Left ventricle myocardium superior (tissue), 1 donor: ENCODE data around the gene FAM184A. TPM values are rescaled to one million over a fixed set of nuclear protein-coding genes. Genes with fewer than 3 reads are reported as not detected.
"Not testable (repeated sequence)": the region's sequence is repeated elsewhere in the genome, so short reads cannot be mapped to it uniquely, and the experiment has no call there.

ENCODE experiments used
- ATAC-seq: fragments of 200-7000 bp; cut with Tn5 transposase; one replicate; pipeline ENCODE4 v1.9.1; 2020; ENCODE audit warnings: mild to moderate bottlenecking, moderate library complexity
- DNase-seq: peaks from one replicate; pipeline ENCODE4 v3.0.0-alpha.2; 2020
- intact Hi-C: fragments of 100-400 bp; cut with micrococcal nuclease; formaldehyde crosslinking; loops from one replicate; pipeline ENCODE4 v1.11.0; 2022
- total RNA-seq: library from RNA; stranded (reverse); fragmentation: NEBNext Ultra II Directional; extraction: Animal tissue kit (Norgen Biotek cat#: 25700); gene quantifications from one replicate; pipeline ENCODE4 v1.2.1, GENCODE V29; 2021
- donor health status: DM: no; HTN: yes; CAD: no; lungs with severe emphysema.

FAM184A gene
- total RNA-seq, 1 donor from 2014 or later, result 2.2 TPM

DNA sequence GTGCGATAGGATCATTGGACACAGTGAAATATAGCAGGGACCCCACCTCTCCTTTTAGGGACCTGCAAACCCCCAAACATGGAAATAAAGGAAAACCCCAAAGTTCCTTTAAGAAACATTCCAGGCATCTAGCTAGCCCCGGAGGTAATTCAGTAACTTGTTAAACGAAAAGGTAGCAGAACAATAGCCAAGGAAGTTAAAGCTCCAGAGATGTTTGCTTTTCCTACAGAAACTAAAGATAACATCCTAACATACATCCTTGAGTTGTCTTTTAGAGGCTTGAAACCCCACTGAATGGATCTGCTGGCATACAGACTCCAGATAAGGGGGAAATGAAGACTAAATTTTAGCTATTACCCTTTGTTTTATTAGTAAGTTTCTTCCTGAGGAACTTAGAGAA, 51.0 kb downstream of the FAM184A start:
- intact Hi-C loops, result no loop called here
- DNase-seq, result no peak
- no peak for ATAC-seq

DNA sequence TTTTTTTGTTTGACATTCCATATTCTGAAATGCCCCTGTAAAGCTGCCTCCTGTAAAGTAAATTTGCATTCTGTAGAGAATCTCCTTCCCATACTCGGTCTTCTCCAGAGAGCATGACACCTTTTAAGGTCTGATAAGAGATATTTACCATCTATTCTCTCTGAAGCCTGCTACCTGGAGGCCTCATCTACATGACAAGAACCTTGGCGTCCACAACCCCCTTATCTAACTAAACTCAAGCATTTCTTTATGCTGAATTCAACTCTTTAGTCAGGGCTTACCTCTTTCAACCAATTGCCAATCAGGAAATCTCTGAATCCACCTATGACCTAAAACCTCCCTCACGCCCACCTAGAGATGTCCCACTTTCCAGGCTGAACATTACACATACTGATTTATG, 51.6 kb downstream of the FAM184A start:
- intact Hi-C loops, result no loop called here
- ATAC-seq (no peak), DNase-seq (no peak)

DNA sequence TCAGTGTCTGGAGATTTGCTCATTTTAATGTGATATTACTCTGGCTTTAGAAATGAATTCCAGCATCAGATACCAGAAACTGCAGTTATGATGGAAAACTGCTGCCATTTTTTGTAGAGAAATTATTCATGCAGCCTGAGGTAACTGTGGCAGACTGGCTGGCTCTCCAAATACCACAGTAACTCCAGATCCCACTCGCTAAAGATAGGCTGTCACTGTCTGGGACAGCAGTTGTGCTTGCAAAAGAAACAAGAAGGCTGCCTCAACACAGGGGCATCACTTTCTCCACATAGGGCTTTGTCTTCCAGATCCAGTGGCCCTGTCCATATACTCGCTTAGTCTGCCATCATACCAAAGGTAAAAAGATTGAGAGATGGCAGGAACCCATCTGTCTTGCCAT, 52.7 kb downstream of the FAM184A start:
- no peak for DNase-seq

DNA sequence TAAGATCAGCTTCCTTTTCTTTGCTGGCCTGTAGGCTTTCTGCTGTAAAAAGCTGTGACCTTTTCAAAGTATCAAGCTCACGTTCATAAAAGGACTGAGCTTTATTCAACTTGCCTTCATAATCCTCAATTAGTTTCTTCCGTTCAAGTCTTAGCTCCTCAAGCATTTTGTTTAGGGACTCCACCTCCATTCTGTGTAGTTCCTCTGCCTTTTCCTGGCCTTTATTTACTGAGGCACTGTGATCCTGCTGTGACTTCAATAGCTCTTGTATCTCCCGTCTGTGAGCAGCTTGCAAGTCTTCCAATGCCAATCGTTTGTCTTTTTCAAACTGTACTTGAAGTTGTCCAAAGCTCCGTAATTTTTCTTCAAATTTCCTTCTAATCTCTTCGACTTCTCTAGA, 54.4 kb downstream of the FAM184A start:
- DNase-seq (no peak), ATAC-seq (no peak)
- intact Hi-C loops, result no loop called here

More for the DNA sequence above, 52.7 kb downstream of the FAM184A start:
- intact Hi-C loops, result no loop called here
- ATAC-seq, result no peak

DNA sequence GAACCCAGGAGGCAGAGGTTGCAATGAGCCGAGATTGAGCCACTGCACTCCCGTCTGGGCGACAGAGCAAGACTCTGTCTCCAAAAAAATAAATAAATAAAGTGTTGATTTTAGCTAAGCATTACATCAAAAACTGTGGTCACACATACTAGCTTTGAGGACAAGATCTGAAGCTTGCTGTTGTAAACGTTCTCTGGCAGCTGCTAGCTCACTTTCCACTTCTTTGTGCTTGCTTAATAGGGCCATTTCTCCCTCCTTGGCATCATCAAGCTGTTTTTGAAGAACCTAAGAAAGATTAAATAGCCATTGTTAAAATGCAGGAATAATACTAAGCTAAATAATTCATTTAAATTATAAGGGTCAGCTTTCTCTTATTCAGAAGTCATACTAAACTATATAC, 55.7 kb downstream of the FAM184A start:
- intact Hi-C loops, result no loop called here
- DNase-seq (no peak), ATAC-seq (no peak)

DNA sequence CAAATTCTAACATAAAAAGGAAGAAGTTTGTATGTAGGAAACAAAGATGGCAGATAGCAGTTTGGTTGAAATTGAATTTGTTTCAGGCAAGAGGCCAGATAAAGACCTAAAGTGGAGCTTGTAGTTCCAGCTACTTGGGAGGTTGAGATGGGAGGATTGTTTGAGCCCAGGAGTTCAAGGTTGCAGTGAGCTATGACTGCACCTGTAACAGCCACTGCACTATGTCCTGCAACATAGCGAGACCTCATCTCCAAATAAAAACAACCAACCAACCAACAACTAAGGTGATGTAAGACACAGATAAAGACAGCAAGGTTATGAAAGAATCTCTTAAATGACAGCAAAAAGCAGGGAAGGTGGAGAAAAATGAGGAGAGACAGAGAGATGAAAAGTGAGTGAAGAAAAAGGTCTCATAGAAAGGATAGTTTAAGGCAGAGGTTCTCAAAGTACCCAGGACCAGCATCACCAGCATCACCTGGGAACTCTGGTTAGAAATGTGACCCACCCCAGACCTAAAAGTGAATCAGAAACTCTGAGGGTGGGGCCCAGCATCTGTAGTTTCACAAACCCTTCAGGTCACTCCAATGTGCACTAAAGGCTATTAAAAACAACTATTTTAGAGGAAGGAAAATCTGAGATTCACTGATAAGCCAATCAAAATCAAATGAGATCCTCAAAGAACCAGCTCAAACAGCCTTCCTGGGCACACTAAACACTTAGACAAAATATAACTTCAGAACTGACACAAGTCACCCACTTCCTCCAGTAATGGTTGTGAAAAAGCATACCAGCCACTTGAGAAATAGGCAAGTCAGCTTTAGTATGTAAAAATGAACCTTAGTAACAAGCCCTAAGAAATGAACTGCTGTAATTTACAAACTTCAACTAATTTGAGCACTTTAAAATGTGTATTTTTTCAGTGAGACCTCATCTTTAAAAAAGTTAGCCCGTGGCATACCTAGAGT, 57.6 kb downstream of the FAM184A start:
- no peak for ATAC-seq
- intact Hi-C loops, result no loop called here

DNA sequence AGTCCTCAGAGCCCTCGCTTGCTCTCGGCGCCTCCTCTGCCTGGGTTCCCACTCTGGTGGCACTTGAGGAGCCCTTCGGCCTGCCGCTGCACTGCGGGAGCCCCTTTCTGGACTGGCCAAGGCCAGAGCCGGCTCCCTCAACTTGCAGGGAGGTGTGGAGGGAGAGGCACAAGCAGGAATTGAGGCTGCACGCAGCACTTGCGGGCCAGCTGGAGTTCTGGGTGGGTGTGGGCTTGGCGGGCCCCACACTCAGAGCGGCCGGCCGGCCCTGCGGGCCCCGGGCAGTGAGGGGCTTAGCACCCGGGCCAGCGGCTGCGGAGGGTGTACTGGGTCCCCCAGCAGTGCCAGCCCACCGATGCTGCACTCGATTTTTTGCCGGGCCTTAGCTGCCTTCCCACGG, 63.3 kb downstream of the FAM184A start:
- intact Hi-C loops, DNase-seq, ATAC-seq: not testable (repeated sequence)

More for the DNA sequence above, 57.6 kb downstream of the FAM184A start:
- DNase-seq, result no peak

DNA sequence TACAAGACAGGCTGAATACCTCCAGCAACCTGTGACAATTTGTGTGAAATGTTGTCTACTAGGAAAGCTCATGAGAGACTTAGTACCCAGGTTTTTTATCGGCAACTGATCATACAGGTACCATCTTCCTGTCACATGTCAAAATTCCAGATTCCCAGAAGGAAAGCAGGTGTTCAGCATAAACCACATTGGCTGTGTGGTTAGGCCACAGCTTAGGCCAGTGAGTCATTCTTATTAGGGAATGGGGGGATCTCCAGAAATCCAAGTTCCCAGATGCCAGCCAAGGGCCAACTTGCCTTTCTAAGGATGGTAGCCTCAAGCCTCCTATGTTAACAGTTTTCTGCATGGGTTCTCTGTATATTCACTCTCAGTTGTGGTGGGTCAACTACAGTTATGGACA, 65.9 kb downstream of the FAM184A start:
- no peak for DNase-seq
- intact Hi-C loops, result no loop called here
- no peak for ATAC-seq

DNA sequence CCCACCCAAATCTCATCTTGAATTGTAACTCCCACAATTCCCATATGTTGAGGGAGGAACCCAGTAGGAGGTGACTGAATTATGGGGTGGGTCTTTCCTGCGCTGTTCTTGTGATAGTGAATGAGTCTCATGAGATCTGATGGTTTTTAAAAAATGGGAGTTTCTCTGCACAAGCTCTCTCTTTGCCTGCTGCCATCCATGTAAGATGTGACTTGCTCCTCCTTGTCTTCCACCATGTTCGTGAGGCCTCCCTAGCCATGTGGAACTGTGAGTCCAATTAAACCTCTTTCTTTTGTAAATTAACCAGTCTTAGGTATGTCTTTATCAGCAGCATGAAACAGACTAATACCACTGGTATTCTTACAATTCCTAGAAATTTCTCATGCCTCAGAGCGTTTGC, 69.2 kb downstream of the FAM184A start:
- intact Hi-C loops, ATAC-seq, DNase-seq: not testable (repeated sequence)

DNA sequence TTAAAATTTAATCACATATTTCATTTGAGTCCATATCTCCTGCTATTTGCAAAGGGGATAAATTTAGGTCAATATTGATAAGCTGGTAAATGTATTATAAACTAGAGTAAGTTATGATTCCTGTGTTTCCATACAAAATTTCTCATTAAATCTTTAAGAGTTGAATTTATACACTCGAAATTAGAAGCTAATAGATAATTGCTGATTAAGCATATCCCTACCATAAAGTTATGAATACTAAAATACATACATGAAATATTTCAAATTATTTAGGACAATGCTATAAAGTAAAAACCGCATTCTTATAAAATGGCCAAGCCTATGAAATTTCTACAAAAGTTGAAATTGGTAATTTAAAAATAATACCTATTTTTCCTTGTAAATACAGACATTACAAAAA, 71.5 kb downstream of the FAM184A start:
- intact Hi-C loops, result no loop called here
- DNase-seq (no peak), ATAC-seq (no peak)

DNA sequence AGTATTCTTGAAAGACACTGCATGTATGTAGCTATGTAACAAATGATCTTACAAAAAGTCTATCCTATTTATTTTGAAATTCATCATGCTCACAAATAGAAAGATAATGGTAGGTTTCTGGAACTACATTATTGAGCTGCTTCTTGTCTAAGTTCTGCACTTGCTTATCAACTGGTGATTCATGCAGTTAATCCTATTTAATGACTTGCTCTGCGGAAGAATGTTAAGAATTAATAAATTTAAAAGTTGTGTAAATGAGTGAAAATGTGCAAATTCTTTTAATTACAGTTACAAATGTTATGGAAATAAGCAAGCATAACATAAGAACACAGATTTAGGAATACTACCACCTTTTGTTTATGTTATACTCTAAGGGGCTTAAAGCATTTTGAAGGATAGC, 76.4 kb downstream of the FAM184A start:
- ATAC-seq, result no peak
- no peak for DNase-seq
- intact Hi-C loops, result no loop called here

DNA sequence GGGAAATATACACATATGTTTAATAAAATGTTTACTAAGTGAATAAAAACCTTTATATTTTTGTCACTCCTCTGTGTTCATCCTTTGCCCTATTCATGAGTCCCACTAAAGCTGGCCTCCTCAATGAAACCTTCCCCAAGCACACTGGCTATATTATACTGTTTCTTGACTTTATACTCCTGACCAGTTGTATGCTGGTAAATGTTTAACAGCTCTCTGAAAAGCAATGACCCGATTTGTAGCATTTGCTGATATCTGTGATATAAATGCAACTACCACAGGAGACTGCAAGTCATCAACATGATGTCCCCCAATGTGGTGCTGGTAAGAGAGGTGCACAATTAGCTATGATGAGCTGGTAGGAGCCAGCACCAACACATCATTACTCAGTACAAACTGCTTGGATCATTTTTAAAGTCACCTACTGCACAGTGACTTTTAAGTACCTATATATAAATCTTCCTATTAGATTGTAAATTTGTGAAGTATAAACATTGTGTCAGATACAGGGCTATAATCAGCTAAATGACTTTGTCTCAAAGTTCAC, 78.9 kb downstream of the FAM184A start:
- no peak for ATAC-seq
- no peak for DNase-seq

DNA sequence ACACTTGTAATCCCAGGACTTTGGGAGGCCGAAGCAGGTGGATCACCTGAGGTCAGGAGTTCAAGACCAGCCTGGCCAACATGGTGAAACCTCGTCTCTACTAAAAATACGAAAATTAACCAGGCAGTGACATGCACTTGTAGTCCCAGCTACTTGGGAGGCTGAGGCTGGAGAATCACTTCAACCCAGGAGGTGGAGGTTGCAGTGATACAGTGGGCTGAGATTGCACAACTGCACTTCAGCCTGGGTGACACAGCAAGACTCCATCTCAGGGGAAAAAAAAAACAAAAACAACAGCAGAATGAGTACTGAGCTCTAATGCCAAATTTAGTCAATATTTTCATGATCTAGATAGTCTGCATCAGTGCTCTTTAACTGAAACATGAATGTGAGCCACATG, 81.0 kb downstream of the FAM184A start:
- ATAC-seq, DNase-seq, intact Hi-C loops: not testable (repeated sequence)

More for the DNA sequence above, 78.9 kb downstream of the FAM184A start:
- intact Hi-C loops, result no loop called here

DNA sequence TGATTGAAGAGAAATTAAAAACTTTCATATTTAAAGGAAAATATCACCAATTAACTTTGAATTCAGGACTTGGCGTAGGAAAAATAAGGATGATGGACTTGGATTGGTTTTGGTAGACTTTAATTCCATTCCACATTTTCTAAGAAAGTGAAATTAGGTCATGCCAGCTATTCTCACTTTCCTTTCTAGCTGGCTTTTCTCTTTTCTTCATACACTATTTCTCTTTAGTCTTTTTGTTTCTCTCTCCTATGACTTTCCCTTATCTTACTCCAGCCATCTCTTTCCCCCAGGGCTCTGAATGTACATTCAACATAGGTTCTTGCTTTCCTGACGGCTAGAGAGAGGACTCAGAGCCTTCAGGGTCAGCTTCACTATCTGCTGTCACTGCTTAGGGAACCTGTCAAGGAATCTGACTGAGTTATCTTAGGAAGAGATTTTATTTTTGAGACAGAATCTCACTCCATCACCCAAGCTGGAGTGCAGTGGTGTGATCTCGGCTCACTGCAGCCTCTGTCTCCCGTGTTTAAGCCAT, 82.1 kb downstream of the FAM184A start:
- intact Hi-C loops, result no loop called here
- no peak for DNase-seq
- ATAC-seq, result no peak

DNA sequence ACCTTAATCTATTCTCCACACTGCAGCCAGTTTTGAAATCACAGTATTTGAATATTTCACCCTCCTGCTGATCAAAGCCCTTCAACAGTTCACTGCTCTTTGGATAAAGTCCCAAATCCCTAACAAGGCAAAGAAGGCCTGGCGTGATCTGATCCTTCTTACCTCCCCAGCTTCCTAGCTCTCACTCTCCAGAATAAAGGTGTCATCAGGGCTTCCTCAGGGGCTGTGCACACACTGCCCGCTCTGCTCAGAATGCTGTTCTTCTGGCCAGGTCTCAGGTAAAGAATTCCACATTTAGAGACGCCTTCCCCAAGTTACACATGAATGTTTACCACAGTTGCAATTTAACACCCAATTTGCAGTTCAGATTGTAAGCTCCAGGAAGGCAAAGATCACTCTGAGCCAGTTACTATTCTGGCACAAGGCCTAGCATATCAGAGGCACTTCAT, 84.6 kb downstream of the FAM184A start:
- intact Hi-C loops, result no loop called here
- no peak for DNase-seq
- no peak for ATAC-seq

DNA sequence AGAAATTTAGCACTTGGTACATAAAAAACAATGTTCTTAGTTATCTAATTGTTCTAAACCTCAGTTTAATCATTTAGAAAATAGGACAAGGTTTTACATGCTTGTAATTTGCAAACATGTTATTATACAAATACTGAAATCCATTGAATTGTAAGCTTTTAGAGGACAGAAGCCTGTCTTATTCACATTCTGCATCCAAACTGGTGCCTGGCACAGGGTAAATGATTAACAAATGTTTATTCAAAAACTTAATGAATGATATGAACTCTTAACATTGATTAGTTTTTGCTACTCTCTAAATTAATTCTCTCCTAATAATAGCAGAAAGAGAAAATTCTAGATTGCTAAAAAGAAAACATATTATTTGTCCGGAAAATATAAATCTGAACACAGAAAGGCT, 85.1 kb downstream of the FAM184A start:
- ATAC-seq, result no peak
- intact Hi-C loops, result no loop called here
- DNase-seq, result no peak

DNA sequence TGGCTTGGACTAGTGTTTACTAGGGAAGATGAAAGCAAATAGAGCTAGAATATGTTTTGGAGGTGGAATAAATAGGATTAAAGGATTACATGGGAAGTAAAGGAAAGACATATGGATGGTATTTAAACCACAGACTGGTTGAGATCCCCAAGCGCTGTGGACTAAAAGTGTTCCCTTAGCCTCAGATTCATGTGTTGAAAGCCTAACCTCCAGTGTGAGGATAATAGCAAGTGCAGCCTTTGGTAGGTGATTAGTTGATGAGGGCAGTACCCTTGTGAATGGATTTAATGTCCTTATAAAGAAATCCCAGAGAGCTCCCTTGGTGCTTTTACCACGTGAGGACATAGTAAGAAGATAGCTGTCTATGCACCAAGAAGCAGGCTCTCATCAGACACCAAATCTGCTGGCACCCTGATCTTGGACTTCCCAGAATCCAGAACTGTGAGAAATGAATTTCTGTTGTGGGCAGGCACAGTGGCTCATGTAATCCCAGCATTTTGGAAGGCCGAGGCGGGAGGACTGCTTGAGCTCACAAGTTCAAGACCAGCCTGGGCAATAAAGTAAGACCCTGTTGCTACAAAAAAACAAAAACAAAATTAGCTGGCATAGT, 86.2 kb downstream of the FAM184A start:
- intact Hi-C loops, result no loop called here
- DNase-seq, result no peak
- ATAC-seq, result no peak

DNA sequence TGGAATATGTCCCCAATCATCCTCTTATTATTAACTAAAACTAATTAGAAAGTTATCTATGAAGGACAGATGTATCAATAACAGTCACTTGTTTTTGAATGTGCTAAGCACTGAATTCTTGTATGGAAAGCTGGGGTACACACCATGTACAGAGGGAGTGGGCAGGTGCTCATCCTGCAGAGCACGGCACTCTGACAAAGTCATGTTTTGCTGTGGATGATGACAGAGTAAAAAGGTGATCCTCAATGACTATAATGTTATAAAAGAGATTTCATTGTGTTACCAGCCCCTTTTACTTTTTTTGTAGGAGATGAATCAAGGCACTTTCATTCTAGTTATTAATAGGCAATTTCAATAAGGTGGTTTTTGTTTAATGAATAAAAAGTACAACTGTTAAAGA, 92.2 kb downstream of the FAM184A start:
- ATAC-seq (no peak), DNase-seq (no peak)
- intact Hi-C loops, result no loop called here

DNA sequence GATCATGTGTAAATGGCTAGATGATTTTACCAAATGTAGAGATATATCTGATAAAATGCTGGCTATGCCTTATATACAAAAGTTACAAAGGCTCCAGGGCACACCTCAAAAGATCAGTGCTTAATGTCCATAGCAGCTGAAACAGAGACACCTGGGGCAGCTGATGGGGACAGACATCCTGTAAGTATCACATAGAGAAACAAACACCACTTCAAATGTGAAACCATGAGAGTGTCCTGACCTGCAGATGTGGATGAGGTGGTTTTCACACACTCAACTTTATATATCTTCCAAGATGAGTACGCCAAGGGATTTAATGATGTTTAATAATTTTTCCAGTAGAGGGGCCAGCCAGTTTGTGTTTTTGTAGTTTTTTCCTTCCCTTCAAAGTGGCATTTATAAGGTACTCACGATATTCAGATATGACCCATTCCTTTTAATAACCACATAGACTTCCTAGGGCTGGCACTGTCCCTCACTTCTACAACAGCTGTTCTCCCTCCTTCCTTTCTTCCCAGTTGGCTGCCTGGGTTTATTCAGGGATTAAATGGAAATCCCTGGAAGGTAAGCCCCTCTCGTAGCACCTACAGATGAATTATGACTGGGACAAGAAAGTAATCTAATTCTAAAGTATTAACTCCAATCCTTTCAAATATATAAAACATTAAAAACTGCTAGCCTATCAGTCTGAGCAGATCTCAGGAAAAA, 93.2 kb downstream of the FAM184A start:
- intact Hi-C loops, result no loop called here
- DNase-seq (no peak), ATAC-seq (no peak)
